WI38 (cell line): ENCODE data around the gene NTN1.

Experiments
- H3K4me3 ChIP-seq: 2 replicates; pipeline ENCODE4 v1.5.1; 2011; ENCODE audit warnings: low read depth, mild to moderate bottlenecking, control low read depth, low read length
- TF ChIP-seq, protein P1 (sequence below): IDR thresholded peaks from 2 replicates; pipeline ENCODE4 v1.5.1; 2012; ENCODE audit warnings: low read depth, mild to moderate bottlenecking, control low read depth, low read length

Gene NTN1

DNA sequence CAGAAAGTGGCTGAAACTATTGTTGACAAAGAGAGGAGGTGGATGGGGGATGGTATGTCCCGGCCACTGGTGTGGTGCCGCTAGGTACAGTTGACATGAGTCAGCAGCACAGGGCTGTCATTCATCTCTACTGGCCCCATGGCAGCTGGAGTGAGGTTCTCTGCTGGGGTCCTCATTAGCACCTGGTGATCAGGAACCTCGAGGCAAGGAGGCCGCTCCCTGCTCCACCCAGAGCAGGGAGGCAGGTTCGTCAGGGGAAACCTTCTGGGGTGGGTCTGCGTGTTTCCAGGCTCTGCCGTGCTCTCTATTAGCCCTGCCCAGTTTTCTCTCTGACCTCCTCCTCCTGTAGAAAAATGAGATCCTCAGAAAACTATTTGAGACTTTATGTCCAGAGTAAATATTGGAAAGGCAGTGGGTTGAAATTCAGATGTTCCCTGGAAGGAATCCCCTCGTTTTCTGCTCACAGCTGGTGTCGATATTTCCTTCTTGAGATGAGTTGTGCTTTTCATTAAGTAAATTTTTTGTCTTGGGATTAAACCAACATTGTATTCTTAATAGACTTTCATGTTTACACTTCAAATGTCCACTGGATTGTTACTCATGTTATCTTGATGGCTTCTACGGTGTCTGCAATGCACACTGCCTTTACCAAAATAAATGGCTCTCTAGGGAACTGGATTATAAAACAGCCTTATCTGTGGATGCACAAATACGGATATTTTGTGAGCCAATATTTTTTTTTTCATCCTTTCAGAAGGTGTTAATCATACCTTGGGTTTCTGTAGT, 7.1 kb downstream of the NTN1 start:
- TF ChIP-seq, protein P1, sequence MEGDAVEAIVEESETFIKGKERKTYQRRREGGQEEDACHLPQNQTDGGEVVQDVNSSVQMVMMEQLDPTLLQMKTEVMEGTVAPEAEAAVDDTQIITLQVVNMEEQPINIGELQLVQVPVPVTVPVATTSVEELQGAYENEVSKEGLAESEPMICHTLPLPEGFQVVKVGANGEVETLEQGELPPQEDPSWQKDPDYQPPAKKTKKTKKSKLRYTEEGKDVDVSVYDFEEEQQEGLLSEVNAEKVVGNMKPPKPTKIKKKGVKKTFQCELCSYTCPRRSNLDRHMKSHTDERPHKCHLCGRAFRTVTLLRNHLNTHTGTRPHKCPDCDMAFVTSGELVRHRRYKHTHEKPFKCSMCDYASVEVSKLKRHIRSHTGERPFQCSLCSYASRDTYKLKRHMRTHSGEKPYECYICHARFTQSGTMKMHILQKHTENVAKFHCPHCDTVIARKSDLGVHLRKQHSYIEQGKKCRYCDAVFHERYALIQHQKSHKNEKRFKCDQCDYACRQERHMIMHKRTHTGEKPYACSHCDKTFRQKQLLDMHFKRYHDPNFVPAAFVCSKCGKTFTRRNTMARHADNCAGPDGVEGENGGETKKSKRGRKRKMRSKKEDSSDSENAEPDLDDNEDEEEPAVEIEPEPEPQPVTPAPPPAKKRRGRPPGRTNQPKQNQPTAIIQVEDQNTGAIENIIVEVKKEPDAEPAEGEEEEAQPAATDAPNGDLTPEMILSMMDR, result no peak
- no peak overlapping the region for H3K4me3 ChIP-seq

DNA sequence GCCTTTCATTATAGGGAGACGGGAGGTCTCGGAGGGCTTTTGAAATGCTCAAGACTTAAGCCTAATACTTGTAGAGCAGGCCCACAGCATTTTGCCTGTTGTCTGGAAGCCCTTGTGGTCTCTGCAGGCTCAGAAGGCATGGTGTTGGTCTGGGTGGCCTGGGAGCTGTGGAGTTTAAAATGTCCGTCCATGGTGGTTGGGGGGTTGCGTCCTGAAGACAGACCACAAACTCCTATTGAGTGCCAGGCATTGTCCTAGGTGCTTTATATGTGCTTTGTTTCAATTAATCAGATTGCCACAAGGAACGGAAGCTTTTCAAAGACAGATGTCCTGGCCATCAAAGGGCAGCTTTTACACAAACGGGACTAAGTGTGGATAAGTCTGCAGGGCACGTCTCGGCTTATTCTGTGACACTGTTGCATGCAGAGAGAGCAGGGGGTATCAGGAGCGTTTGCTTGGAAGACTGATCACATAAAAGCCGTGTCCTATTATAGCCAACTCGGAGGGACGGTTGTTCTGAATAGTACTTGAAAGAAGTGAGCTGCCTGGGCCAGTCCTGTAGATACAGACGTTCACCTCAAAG, 7.8 kb downstream of the NTN1 start:
- TF ChIP-seq, protein P1, result no peak
- H3K4me3 ChIP-seq, result no peak overlapping the region

DNA sequence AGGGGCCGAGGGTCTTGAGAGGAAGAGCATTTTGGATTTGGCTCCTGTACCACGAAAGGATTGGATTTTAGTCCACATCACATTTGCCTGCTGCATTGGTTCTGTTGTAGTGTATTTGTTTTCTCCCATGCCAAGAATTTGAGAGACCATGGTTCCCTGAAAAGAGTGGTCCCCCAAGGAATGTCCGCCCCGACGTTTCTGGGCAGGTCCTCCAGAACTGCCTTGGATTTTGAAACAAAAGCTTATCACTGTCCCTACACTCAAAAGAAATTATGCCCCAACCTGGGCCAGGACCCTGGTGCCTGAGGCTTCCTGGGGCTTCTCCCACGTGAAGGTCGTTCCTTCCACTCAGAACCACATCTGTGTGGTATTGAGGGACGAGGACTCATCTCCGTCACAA, 10.8 kb downstream of the NTN1 start:
- TF ChIP-seq, protein P1, result no peak
- no peak overlapping the region for H3K4me3 ChIP-seq

DNA sequence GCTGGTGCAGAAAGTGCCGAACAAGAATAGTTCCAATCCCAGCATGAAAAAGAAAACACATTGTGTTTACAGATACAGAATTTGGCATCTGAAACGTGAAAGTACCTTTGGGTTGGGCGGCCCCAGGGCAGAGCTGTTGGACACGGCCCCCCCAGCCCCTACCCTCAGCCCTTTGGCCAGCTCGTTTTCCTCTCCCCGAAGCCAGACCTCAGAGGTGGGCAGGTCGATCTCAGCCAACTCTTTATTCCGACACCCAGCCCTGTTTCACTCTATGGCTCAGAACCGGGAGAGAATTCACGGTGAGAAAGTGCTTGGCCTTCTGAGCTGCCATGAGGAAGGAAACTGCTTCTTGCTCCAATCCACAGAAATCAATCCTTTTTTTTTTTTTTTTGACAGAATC, 11.3 kb downstream of the NTN1 start:
- TF ChIP-seq, protein P1, result no peak
- no peak overlapping the region for H3K4me3 ChIP-seq

DNA sequence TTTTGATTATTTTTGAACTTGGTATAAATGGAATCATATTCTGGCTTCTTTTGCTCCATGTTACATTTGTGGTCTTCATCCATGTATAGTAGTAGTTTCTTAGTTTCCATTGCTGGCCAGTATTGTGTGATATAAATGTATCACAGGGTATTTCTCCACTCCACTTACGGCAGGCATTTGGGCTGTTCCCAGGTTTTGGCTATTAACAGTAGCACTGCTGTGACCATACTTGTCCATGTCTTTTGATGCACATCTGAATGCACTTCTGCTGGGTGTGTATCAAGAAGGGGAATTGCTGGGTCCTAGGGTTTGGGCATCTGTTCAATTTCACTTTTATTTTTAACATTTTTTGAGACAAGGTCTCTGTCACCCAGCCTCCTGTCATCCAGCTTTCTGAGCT, 13.9 kb downstream of the NTN1 start:
- TF ChIP-seq, protein P1, result no peak
- H3K4me3 ChIP-seq, result no peak overlapping the region

DNA sequence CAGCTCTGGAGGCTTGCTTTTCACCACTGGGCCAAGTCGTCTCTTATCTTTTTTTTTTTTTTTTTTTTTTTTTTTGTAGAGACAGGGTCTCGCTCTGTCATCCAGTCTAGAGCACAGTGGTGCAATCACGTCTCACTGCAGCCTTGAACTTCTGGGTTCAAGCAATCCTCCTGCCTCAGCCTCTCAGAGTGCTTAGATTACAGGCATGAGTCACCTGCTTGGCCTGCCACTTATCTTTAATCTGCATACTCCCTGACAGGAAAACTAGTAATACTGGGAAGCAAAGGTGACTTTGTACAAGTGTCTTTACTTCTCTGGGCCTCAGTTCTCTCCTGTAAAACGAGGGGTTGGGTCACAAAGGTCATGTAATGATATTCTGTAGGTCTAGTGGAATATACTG, 15.0 kb downstream of the NTN1 start:
- H3K4me3 ChIP-seq, result no peak overlapping the region
- TF ChIP-seq, protein P1, result no peak

DNA sequence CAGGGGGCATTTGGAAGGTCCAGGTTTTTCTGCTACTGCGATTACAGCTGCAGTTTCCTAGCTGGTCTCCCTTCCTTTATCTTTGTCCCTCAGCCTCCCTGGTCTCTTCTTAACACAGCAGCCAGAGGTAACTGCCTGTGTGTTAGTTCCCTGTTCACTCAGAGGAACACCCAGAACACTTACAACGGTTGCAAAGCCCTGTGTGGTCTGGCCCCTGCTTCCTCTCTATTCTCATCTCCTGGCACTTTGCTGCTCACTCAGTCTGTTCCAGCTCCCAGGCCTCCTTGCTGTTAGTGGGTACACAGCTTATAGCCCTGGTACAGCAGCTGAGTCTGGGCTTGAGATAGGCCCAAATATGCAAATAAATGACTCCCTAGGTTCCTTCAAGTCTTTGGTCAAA, 16.4 kb downstream of the NTN1 start:
- TF ChIP-seq, protein P1, result no peak
- no peak overlapping the region for H3K4me3 ChIP-seq
